Thoracic aorta (tissue), 2 donors: ENCODE measurements around the gene PHF20. TPM values are rescaled to one million over a fixed set of nuclear protein-coding genes. Genes with fewer than 3 reads are reported as not detected.
"Not testable (repeated sequence)": the region's sequence is repeated elsewhere in the genome, so short reads cannot be mapped to it uniquely, and the experiment has no call there.

ENCODE experiments used
- ATAC-seq: fragments of 150-250 bp; one replicate; pipeline ENCODE4 v1.8.0; 2017; ENCODE audit warnings: low read depth; ENCODE audit not compliant: insufficient number of reproducible peaks, low FRiP score
- DNase-seq: peaks from one replicate; pipeline ENCODE4 v3.0.0-alpha.2; 2020; ENCODE audit warnings: low spot score
- H3K27ac ChIP-seq, 2 donors: fragments of 200-600 bp; sonication (generic); 1 replicate in 1 of 2; 2 replicates in 1 of 2; pipeline ENCODE4 v1.5.1; 2016; ENCODE audit warnings: mild to moderate bottlenecking in 2 of 2, moderate library complexity in 2 of 2
- H3K27me3 ChIP-seq: fragments of 200-600 bp; sonication (generic); replicated peaks from 2 replicates; pipeline ENCODE4 v1.6.0; 2016; ENCODE audit warnings: mild to moderate bottlenecking; ENCODE audit not compliant: insufficient read depth
- H3K36me3 ChIP-seq: fragments of 200-600 bp; sonication (generic); one replicate; pipeline ENCODE4 v1.5.1; 2016
- H3K4me1 ChIP-seq, 2 donors: fragments of 200-600 bp; sonication (generic); 1 replicate in 1 of 2; 2 replicates in 1 of 2; pipeline versions ENCODE4 v1.5.1 to v1.6.0; 2016; ENCODE audit warnings: low read depth in 2 of 2, mild to moderate bottlenecking in 1 of 2; ENCODE audit not compliant: control insufficient read depth in 1 of 2
- H3K4me3 ChIP-seq: fragments of 200-600 bp; sonication (generic); 2 replicates; pipeline ENCODE4 v1.5.1; 2016; ENCODE audit warnings: mild to moderate bottlenecking
- H3K9me3 ChIP-seq: fragments of 200-600 bp; sonication (generic); 2 replicates; pipeline ENCODE4 v1.5.1; 2016
- total RNA-seq, 2 donors: library from RNA; depleted of rRNA; stranded (reverse); fragments of >200 nt; gene quantifications; one replicate each; pipeline versions ENCODE4 v1.1.0 to v1.2.3, GENCODE V29; 2016
- TF ChIP-seq, protein P1 (sequence below): fragments of 200-600 bp; sonication (generic); IDR thresholded peaks from one replicate; pipeline ENCODE4 v1.5.1; 2019; ENCODE audit warnings: antibody characterized with exemption

PHF20 gene
- total RNA-seq, 2 donors from 2014 or later: 35.8 to 46.8 TPM

DNA sequence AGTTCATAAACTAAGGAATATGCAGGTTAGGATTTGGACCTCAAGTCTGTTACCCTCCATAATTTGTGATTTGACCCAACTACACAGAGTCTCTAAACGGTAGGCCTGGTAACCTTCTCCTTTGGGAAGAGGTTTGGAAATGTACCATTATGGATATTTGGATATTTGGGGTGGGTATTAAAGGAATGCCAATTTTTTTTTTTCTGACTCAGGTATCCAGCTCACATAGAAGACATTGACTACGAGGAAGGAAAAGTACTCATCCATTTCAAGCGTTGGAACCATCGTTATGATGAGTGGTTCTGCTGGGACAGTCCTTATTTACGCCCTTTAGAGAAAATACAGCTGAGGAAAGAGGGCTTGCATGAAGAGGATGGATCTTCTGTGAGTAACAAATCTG is 70.5 kb downstream of the PHF20 start:
- Histone ChIP-seq H3K27me3 (no peaks in the 10 kb centered on the region), H3K36me3 (peaks cover 13% of the 10 kb centered on the region)
- ATAC-seq: no peak

GRCh38 chr20:35843894-35844293 is 72.1 kb downstream of the PHF20 start:
- not testable (repeated sequence) for H3K27me3 ChIP-seq, H3K4me1 ChIP-seq, ATAC-seq, DNase-seq, H3K4me3 ChIP-seq, H3K27ac ChIP-seq, H3K9me3 ChIP-seq
- peaks cover 13% of the 10 kb centered on the region for H3K36me3 ChIP-seq

More for the DNA sequence above, 70.5 kb downstream of the PHF20 start:
- Histone ChIP-seq H3K9me3 (peaks cover 6% of the 10 kb centered on the region), H3K4me3 (no peak overlapping the region), H3K4me1 (peaks cover 0 to 2% of the 10 kb centered on the region in 2 donors), H3K27ac (no peak overlapping the region)
- TF ChIP-seq, protein P1, sequence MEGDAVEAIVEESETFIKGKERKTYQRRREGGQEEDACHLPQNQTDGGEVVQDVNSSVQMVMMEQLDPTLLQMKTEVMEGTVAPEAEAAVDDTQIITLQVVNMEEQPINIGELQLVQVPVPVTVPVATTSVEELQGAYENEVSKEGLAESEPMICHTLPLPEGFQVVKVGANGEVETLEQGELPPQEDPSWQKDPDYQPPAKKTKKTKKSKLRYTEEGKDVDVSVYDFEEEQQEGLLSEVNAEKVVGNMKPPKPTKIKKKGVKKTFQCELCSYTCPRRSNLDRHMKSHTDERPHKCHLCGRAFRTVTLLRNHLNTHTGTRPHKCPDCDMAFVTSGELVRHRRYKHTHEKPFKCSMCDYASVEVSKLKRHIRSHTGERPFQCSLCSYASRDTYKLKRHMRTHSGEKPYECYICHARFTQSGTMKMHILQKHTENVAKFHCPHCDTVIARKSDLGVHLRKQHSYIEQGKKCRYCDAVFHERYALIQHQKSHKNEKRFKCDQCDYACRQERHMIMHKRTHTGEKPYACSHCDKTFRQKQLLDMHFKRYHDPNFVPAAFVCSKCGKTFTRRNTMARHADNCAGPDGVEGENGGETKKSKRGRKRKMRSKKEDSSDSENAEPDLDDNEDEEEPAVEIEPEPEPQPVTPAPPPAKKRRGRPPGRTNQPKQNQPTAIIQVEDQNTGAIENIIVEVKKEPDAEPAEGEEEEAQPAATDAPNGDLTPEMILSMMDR: no peak
- DNase-seq: no peak

GRCh38 chr20:35845561-35845960 is 73.7 kb downstream of the PHF20 start:
- peaks cover 6% of the 10 kb centered on the region for H3K9me3 ChIP-seq
- H3K4me3 ChIP-seq: no peak overlapping the region
- TF ChIP-seq, protein P1: no peak
- H3K36me3 ChIP-seq: peaks cover 13% of the 10 kb centered on the region
- DNase-seq: no peak
- ATAC-seq: no peak
- H3K27ac ChIP-seq: no peak overlapping the region
- peaks cover 10 to 11% of the 10 kb centered on the region in 2 donors for H3K4me1 ChIP-seq
- no peaks in the 10 kb centered on the region for H3K27me3 ChIP-seq

GRCh38 chr20:35849706-35850105 is 77.9 kb downstream of the PHF20 start:
- TF ChIP-seq, protein P1: no peak
- H3K4me3 ChIP-seq: peak overlapping the region; percentile 39
- H3K27ac ChIP-seq: peak overlapping the region; percentile 65 to 78
- no peaks in the 10 kb centered on the region for H3K27me3 ChIP-seq
- H3K36me3 ChIP-seq: peaks cover 3% of the 10 kb centered on the region
- H3K9me3 ChIP-seq: no peaks in the 10 kb centered on the region
- DNase-seq: no peak
- H3K4me1 ChIP-seq: peaks cover 10 to 11% of the 10 kb centered on the region in 2 donors
- no peak for ATAC-seq

- H3K4me1 ChIP-seq: peaks cover 10 to 11% of the 10 kb centered on the region in 2 donors
- not testable (repeated sequence) for H3K4me3 ChIP-seq, DNase-seq, H3K36me3 ChIP-seq, H3K9me3 ChIP-seq, ATAC-seq, H3K27me3 ChIP-seq, H3K27ac ChIP-seq
Observed at GRCh38 chr20:35851659-35852058, 79.8 kb downstream of the PHF20 start.

DNA sequence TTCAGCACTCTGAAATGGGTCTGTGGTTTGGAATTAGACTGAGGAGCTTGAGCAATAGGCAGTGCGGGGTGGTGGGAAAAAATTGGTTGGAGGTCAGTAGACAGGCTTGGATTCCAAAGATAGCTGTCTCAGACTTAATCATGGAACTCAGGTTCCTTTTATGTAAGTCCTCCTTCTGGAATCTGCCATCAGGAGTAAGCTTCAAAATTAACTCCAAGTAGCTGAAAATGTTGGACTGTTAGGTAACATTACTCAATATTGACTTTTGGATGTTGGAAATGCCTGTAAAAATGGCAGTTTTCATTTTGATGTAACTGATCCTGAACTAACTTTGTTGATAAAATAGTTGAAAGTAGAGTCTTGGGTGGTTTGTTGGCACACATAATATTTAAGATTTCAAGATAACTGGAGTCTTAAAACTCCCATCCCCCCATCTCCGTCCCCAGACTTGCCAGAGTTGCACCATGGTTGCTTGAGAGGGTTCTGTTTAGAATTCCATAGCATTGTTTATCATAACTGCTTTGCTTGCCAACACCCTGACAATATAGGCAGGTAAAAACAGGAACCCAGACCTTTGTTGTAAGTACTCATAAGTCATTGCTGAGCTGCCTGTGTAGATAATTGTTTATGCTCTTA is 83.0 kb downstream of the PHF20 start:
- ATAC-seq: no peak
- no peaks in the 10 kb centered on the region for H3K9me3 ChIP-seq

GRCh38 chr20:35855641-35856040 is 83.8 kb downstream of the PHF20 start:
- H3K36me3 ChIP-seq, H3K4me1 ChIP-seq, H3K9me3 ChIP-seq, H3K27me3 ChIP-seq, H3K27ac ChIP-seq, DNase-seq, H3K4me3 ChIP-seq, ATAC-seq: not testable (repeated sequence)

More for the DNA sequence above, 83.0 kb downstream of the PHF20 start:
- Histone ChIP-seq H3K4me3 (no peak overlapping the region), H3K27ac (no peak overlapping the region), H3K27me3 (no peaks in the 10 kb centered on the region), H3K36me3 (no peaks in the 10 kb centered on the region), H3K4me1 (peaks cover 2 to 3% of the 10 kb centered on the region in 2 donors)
- no peak for DNase-seq
- TF ChIP-seq, protein P1: no peak
